Fibroblast of pulmonary artery (primary cell): Measurements from ENCODE around the gene LST1.

Experiments used
- DNase-seq: peaks from one replicate; pipeline ENCODE4 v3.0.0-alpha.2; 2010; ENCODE audit warnings: low read depth
- H3K4me3 ChIP-seq: replicated peaks from 2 replicates; pipeline ENCODE4 v1.5.1; 2011; ENCODE audit warnings: low read depth, mild to moderate bottlenecking, control low read depth, low read length, moderate library complexity
- TF ChIP-seq, protein P1 (sequence below): IDR thresholded peaks from 2 replicates; pipeline ENCODE4 v1.5.1; 2011; ENCODE audit warnings: mild to moderate bottlenecking, control low read depth, low read length, inconsistent platforms; ENCODE audit errors: missing control alignments

Gene LST1

DNA sequence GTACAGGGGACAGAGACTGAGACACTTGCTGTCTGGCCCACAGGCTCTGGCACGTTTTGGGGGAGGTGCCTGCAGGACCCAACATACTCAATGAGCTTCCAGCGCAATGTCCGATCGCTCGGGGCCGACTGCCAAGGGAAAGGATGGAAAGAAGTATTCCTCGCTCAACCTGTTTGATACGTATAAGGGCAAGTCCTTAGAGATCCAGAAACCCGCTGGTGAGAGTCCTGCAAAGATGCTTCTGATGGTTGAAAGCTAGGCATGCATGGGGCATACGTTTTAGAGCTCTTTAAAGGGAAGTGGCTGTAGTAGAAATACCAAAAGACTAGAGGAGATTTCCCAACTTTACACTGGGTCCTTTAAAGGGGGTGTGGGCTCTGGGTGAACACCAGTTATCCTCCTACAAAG is 36.6 kb downstream of the LST1 start:
- DNase-seq: no peak
- TF ChIP-seq, protein P1, sequence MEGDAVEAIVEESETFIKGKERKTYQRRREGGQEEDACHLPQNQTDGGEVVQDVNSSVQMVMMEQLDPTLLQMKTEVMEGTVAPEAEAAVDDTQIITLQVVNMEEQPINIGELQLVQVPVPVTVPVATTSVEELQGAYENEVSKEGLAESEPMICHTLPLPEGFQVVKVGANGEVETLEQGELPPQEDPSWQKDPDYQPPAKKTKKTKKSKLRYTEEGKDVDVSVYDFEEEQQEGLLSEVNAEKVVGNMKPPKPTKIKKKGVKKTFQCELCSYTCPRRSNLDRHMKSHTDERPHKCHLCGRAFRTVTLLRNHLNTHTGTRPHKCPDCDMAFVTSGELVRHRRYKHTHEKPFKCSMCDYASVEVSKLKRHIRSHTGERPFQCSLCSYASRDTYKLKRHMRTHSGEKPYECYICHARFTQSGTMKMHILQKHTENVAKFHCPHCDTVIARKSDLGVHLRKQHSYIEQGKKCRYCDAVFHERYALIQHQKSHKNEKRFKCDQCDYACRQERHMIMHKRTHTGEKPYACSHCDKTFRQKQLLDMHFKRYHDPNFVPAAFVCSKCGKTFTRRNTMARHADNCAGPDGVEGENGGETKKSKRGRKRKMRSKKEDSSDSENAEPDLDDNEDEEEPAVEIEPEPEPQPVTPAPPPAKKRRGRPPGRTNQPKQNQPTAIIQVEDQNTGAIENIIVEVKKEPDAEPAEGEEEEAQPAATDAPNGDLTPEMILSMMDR: no peak
- H3K4me3 ChIP-seq: peak overlapping the region; percentile 0

DNA sequence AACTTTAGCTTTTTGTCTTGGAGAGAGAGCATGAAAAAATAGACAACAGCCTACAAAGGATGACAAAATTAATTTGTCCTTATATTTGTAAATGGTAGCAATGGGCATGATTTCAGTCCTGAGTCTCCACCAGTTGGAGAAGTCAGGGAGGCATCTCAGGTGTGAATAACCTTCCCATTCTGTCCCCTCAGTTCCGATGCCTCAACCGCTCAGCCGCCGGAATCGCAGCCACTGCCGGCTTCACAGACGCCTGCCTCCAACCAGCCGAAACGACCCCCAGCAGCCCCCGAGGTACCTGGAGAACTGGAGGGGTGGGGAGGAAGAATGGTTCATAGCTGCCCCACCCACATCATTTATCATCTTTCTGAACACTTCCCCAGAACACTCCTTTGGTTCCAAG is 38.0 kb downstream of the LST1 start:
- TF ChIP-seq, protein P1: no peak
- H3K4me3 ChIP-seq: no peak overlapping the region
- DNase-seq: no peak

GRCh38 chr6:31626952-31627351 is 40.9 kb downstream of the LST1 start:
- DNase-seq: no peak
- H3K4me3 ChIP-seq: no peak overlapping the region
- TF ChIP-seq, protein P1: no peak

GRCh38 chr6:31627690-31628287 is 41.7 kb downstream of the LST1 start:
- TF ChIP-seq, protein P1: no peak
- H3K4me3 ChIP-seq: no peak overlapping the region
- no peak for DNase-seq

DNA sequence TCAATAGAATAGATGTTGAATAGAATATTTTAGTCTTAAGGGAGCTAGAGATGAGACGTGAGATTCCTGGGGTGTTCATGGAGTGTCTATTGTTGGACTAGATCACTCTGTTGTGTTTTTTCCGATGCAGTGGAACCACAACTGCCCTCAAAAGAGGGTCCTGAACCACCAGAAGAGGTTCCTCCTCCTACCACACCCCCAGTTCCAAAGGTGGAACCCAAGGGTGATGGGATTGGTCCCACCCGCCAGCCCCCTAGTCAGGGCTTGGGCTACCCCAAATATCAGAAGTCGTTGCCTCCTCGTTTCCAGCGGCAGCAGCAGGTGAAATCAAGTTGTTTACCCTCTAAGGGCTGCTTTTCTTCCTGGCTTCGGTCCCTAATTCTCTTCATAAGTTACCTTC is 42.9 kb downstream of the LST1 start:
- TF ChIP-seq, protein P1: no peak
- no peak overlapping the region for H3K4me3 ChIP-seq
- DNase-seq: no peak

DNA sequence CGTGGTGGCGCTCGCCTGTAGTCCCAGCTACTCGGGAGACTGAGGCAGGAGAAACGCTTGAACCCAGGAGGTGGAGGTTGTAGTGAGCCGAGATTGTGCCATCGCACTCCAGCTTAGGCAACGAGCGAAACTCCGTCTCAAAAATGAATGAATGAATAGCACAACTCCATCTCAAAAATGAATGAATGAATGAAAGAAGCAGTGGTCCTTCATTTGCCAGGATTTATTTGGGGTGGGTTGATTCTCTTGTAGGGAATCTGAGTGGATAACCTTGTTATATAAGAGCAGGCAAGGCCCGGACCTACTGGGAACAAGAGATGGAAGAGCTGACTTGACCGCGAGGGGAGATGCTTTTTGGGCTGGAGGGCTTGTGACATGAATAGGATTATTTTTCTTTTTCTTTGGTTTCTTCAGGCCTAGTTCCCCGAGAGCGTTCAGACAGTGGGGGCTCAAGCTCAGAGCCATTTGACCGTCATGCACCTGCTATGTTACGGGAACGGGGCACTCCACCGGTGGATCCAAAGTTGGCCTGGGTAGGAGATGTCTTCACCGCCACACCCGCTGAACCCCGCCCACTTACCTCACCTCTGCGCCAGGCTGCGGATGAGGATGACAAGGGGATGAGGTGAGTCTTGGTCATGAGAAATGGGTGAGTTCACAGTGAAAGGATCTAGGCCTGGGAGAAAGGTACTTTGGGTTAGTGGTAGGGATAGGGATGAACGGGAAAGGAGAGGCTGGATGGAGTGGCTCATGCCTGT is 44.3 kb downstream of the LST1 start:
- no peak overlapping the region for H3K4me3 ChIP-seq
- DNase-seq: no peak
- TF ChIP-seq, protein P1: no peak
